ENCODE measurements around the gene DOC2A.
A peak's percentile ranks its signal among the peaks of the same experiment; 100 is the strongest.

Gene DOC2A

DNA sequence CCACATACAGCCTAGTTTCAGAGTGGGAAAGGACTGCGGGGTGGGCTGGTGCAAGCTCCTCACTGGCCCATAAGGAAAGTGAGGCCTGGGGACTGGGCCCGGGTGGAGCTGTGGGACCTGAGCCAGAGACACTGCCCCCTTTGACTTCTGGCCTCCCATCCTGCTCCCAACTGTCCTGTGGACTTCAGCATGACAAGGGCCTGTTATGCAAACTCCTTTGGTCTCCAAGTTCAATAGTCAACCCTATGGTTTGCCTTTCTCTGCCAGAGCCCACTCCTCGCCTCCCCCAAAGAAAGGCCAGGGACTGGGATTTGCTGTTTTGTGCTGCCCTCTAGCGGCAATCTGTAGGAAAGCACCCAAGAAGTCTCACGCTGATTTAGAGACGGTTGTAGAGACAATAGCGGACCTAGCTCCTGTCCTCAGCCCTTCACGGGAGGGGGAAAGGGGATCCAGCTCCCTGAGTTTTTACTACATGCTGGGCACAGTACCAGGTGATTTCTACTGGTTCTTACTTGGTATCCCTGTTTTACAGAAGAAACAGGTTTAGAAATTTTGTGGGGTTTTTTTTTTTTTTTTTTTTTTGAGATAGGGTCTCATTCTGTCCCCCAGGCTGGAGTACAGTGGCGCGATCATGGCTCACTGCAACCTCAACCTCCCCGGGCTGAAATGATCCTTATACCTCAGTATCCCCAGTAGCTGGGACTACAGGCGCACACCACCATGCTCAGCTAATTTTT, 21.4 kb upstream of the DOC2A start:
- POLR2A ChIA-PET = interaction anchor here (0.5 to 1.5 kb wide), 8 partner anchors 33 to 749 kb away, joined by 3 to 8 read pairs (median 6); partner anchors contain the start of genes ALDOA, HIRIP3, KIF22 and PAGR1
- H3K36me3 ChIP-seq (ENCODE audit: control insufficient read depth in 2 of 2, insufficient read depth in 1 of 2, low read length in 2 of 2) = no peaks in the 10 kb centered on the region
- no peaks in the 10 kb centered on the region for H3K9me3 ChIP-seq (ENCODE audit: control insufficient read depth, insufficient read depth, low read depth, low read length)
- no peak overlapping the region for H3K4me3 ChIP-seq (ENCODE audit: low read depth, low read length)
- H3K27ac ChIP-seq (ENCODE audit: extremely low read depth, low read depth, low read length) = no peak overlapping the region
- CTCF ChIA-PET = interaction anchor here (0.6 to 2.3 kb wide), 70 partner anchors 8 to 1221 kb away, joined by 3 to 34 read pairs (median 4); partner anchors contain the start of genes ALDOA, C16orf92, HIRIP3 and HSD3B7
- no peaks in the 10 kb centered on the region for H3K4me1 ChIP-seq (ENCODE audit: control insufficient read depth, insufficient read depth, low read length)
- TF ChIP-seq PATZ1 (tag by site-specific recombination; IDR thresholded peaks at IDR 0.05) (peak; percentile 43), ZNF654 (tag by site-specific recombination; IDR thresholded peaks at IDR 0.05; ENCODE audit: low read depth) (peak; percentile 99), ZFHX2 (tag by site-specific recombination; conservative IDR thresholded peaks at IDR 0.05) (no peak), SALL2 (tag by site-specific recombination; IDR thresholded peaks at IDR 0.05; ENCODE audit: borderline replicate concordance) (no peak), ZNF362 (tag by site-specific recombination; IDR thresholded peaks at IDR 0.05) (peak; percentile 91), KLF10 (tag by site-specific recombination; IDR thresholded peaks at IDR 0.05) (0 out of 2 replicates have a peak, but pooled peaks have one; percentile 25), ZNF514 (tag by site-specific recombination; IDR thresholded peaks at IDR 0.05) (no peak), ZNF302 (tag by site-specific recombination; IDR thresholded peaks at IDR 0.05; ENCODE audit: low read depth) (no peak), ZNF148 (tag by site-specific recombination; IDR thresholded peaks at IDR 0.05; ENCODE audit: borderline replicate concordance) (no peak), CTCF (tag by site-specific recombination; IDR thresholded peaks at IDR 0.05) (peak; percentile 91), ZNF621 (tag by site-specific recombination; IDR thresholded peaks at IDR 0.05) (no peak), ZNF335 (tag by site-specific recombination; conservative IDR thresholded peaks at IDR 0.05) (peak; percentile 36; the same call in 1 of the 2 replicates), HIC1 (tag by site-specific recombination; IDR thresholded peaks at IDR 0.05) (no peak), SP7 (tag by site-specific recombination; IDR thresholded peaks at IDR 0.05) (peak; percentile 35), OSR2 (tag by site-specific recombination; IDR thresholded peaks at IDR 0.05) (no peak), ZNF26 (tag by site-specific recombination; IDR thresholded peaks at IDR 0.05) (no peak), ZNF214 (tag by site-specific recombination; IDR thresholded peaks at IDR 0.05; ENCODE audit: borderline replicate concordance) (no peak), ZSCAN4 (tag by site-specific recombination; IDR thresholded peaks at IDR 0.05) (no peak), ZNF704 (tag by site-specific recombination; IDR thresholded peaks at IDR 0.05) (no peak), ZNF660 (tag by site-specific recombination; IDR thresholded peaks at IDR 0.05) (peak; percentile 82)
- TF ChIP-seq, protein P1, sequence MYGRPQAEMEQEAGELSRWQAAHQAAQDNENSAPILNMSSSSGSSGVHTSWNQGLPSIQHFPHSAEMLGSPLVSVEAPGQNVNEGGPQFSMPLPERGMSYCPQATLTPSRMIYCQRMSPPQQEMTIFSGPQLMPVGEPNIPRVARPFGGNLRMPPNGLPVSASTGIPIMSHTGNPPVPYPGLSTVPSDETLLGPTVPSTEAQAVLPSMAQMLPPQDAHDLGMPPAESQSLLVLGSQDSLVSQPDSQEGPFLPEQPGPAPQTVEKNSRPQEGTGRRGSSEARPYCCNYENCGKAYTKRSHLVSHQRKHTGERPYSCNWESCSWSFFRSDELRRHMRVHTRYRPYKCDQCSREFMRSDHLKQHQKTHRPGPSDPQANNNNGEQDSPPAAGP (tag by site-specific recombination; IDR thresholded peaks at IDR 0.05) = 0 out of 2 replicates have a peak, but pooled peaks have one; percentile 64
